ENCODE measurements around the gene HOXB8. TPM values are rescaled to one million over a fixed set of nuclear protein-coding genes. Genes with fewer than 3 reads are reported as not detected.

The HOXB8 gene
- total RNA-seq, 3 donors from 2014 or later (not counting 1 experiment from before 2014, with no cell fraction given) = not detected

GRCh38 chr17:48598736-48599135 is 16.4 kb downstream of the HOXB8 start:
- peaks cover 85% of the 10 kb centered on the region for H3K27me3 ChIP-seq (ENCODE audit: control insufficient read depth, insufficient read depth, low read length)
- 65% methylated on average over 5 of the region's 7 CpGs for WGBS (ENCODE audit: insufficient coverage)
- H3K4me3 Mint-ChIP-seq = peak overlapping the region; percentile 89
- no peaks in the 10 kb centered on the region for H3K9me3 Mint-ChIP-seq
- peaks cover 31 to 39% of the 10 kb centered on the region in 2 donors for H3K4me1 Mint-ChIP-seq
- peaks cover 78 to 90% of the 10 kb centered on the region in 2 donors for H3K27me3 Mint-ChIP-seq (ENCODE audit: low read depth in 2 of 2)
- H3K9me3 ChIP-seq (ENCODE audit: control insufficient read depth, insufficient read depth, low read length) = no peaks in the 10 kb centered on the region
- H3K36me3 ChIP-seq (ENCODE audit: control insufficient read depth, insufficient read depth, low read length) = no peaks in the 10 kb centered on the region
- H3K27ac Mint-ChIP-seq = no peak overlapping the region
- intact Hi-C loops (cut with micrococcal nuclease) = no loop called here
- no peaks in the 10 kb centered on the region for H3K36me3 Mint-ChIP-seq
- DNase-seq = no peak
- no peak for ATAC-seq
- H3K4me1 ChIP-seq (ENCODE audit: control insufficient read depth, insufficient read depth, low read length) = peaks cover 51% of the 10 kb centered on the region
- no peak for TF ChIP-seq CTCF (IDR thresholded peaks at IDR 0.05)
- H3K4me3 ChIP-seq (ENCODE audit: low read length) = no peak overlapping the region
- no peak overlapping the region for H3K27ac ChIP-seq (ENCODE audit: low read length)

- Mint-ChIP-seq H3K27me3 (ENCODE audit: low read depth in 2 of 2) (peaks cover 76 to 90% of the 10 kb centered on the region in 2 donors), H3K36me3 (no peaks in the 10 kb centered on the region), H3K4me1 (peaks cover 38 to 46% of the 10 kb centered on the region in 2 donors), H3K9me3 (no peaks in the 10 kb centered on the region), H3K4me3 (peak overlapping the region; percentile 89), H3K27ac (peak overlapping the region in 1 of 2 donors; percentile 81)
- H3K4me3 ChIP-seq (ENCODE audit: low read length) = peak overlapping the region; percentile 30
- H3K27ac ChIP-seq (ENCODE audit: low read length) = no peak overlapping the region
- peaks cover 56% of the 10 kb centered on the region for H3K4me1 ChIP-seq (ENCODE audit: control insufficient read depth, insufficient read depth, low read length)
- intact Hi-C loops (cut with micrococcal nuclease) = loop anchor here (2.0 kb wide), 1 partner anchor 15 kb away; no protein-coding TSS in a partner anchor
- peak; percentile 44 to 61 (median 55) for ATAC-seq
- H3K36me3 ChIP-seq (ENCODE audit: control insufficient read depth, insufficient read depth, low read length) = no peaks in the 10 kb centered on the region
- under 1% methylated on average over 61 of the region's 68 CpGs for WGBS (ENCODE audit: insufficient coverage)
- DNase-seq = peak; percentile 37 to 71
- no peaks in the 10 kb centered on the region for H3K9me3 ChIP-seq (ENCODE audit: control insufficient read depth, insufficient read depth, low read length)
- peaks cover 84% of the 10 kb centered on the region for H3K27me3 ChIP-seq (ENCODE audit: control insufficient read depth, insufficient read depth, low read length)
- no peak for TF ChIP-seq CTCF (IDR thresholded peaks at IDR 0.05)
Observed at GRCh38 chr17:48597778-48598631, 17.1 kb downstream of the HOXB8 start.

GRCh38 chr17:48597528-48597777 is 17.6 kb downstream of the HOXB8 start:
- Mint-ChIP-seq H3K4me1 (peaks cover 44 to 48% of the 10 kb centered on the region in 2 donors), H3K36me3 (no peaks in the 10 kb centered on the region), H3K4me3 (peak overlapping the region; percentile 89), H3K27ac (peak overlapping the region in 1 of 2 donors; percentile 81), H3K9me3 (no peaks in the 10 kb centered on the region), H3K27me3 (ENCODE audit: low read depth in 2 of 2) (peaks cover 80 to 90% of the 10 kb centered on the region in 2 donors)
- no peak for TF ChIP-seq CTCF (IDR thresholded peaks at IDR 0.05)
- Histone ChIP-seq H3K27ac (ENCODE audit: low read length) (no peak overlapping the region), H3K4me3 (ENCODE audit: low read length) (peak overlapping the region; percentile 30), H3K4me1 (ENCODE audit: control insufficient read depth, insufficient read depth, low read length) (peaks cover 56% of the 10 kb centered on the region), H3K36me3 (ENCODE audit: control insufficient read depth, insufficient read depth, low read length) (no peaks in the 10 kb centered on the region), H3K27me3 (ENCODE audit: control insufficient read depth, insufficient read depth, low read length) (peaks cover 84% of the 10 kb centered on the region), H3K9me3 (ENCODE audit: control insufficient read depth, insufficient read depth, low read length) (no peaks in the 10 kb centered on the region)
- ATAC-seq (no peak), DNase-seq (no peak)
- intact Hi-C loops (cut with micrococcal nuclease) = loop anchor here (2.0 kb wide), 1 partner anchor 15 kb away; no protein-coding TSS in a partner anchor
- WGBS (ENCODE audit: insufficient coverage) = 0% methylated on average over 16 of the region's 16 CpGs
